SK-N-MC (cell line): ENCODE results near the gene PLCD3.

ENCODE experiments used
- DNase-seq: peaks from one replicate; pipeline ENCODE4 v3.0.0-alpha.2; 2011; ENCODE audit warnings: low read depth, low spot score
- H3K27ac ChIP-seq: fragments of 200-600 bp; sonication (generic); 2 replicates; pipeline ENCODE4 v1.5.1; 2016; ENCODE audit warnings: mixed run types
- H3K36me3 ChIP-seq: fragments of 200-600 bp; sonication (generic); 2 replicates; pipeline ENCODE4 v1.6.1; 2017; ENCODE audit warnings: antibody characterized with exemption, low read length, mixed read lengths; ENCODE audit not compliant: insufficient read depth
- H3K4me3 ChIP-seq: fragments of 200-600 bp; sonication (generic); 2 replicates; pipeline ENCODE4 v1.5.1; 2016
- H3K9ac ChIP-seq: fragments of 200-600 bp; sonication (generic); 2 replicates; pipeline ENCODE4 v1.8.0; 2017; ENCODE audit warnings: mixed run types, mixed read lengths; ENCODE audit not compliant: insufficient read length
- H3K9me3 ChIP-seq: fragments of 200-600 bp; sonication (generic); 2 replicates; pipeline ENCODE4 v1.6.1; 2017; ENCODE audit warnings: low read depth, mild to moderate bottlenecking, antibody characterized with exemption, low read length, moderate library complexity, mixed read lengths
- EZH2 ChIP-seq: fragments of 200-600 bp; sonication (generic); IDR thresholded peaks from one replicate; pipeline ENCODE4 v1.6.1; 2017; ENCODE audit warnings: antibody characterized with exemption
- FOXP2 ChIP-seq: optimal IDR thresholded peaks from 2 replicates; pipeline ENCODE3; 2011; ENCODE audit warnings: mild to moderate bottlenecking, moderate library complexity; ENCODE audit not compliant: insufficient read depth; ENCODE audit errors: extremely low read length, control extremely low read depth
- POLR2AphosphoS5 ChIP-seq: IDR thresholded peaks from 2 replicates; pipeline ENCODE4 v1.6.1; 2012; ENCODE audit warnings: mild to moderate bottlenecking, low read depth, low read length, borderline replicate concordance

Gene PLCD3

GRCh38 chr17:45150911-45151809 lies 18.8 kb upstream of the PLCD3 start:
- peak overlapping the region; percentile 97 for H3K4me3 ChIP-seq
- no peaks in the 10 kb centered on the region for H3K36me3 ChIP-seq
- H3K9ac ChIP-seq, result peak overlapping the region; percentile 92
- no peak for TF ChIP-seq POLR2AphosphoS5
- TF ChIP-seq FOXP2, result no peak
- TF ChIP-seq EZH2, result no peak
- H3K27ac ChIP-seq, result peak overlapping the region; percentile 83
- H3K9me3 ChIP-seq, result no peaks in the 10 kb centered on the region
- DNase-seq, result no peak

GRCh38 chr17:45149669-45150664 lies 17.7 kb upstream of the PLCD3 start:
- TF ChIP-seq EZH2, result no peak
- TF ChIP-seq POLR2AphosphoS5, result no peak; the same call in 1 of the 2 replicates
- no peak for TF ChIP-seq FOXP2
- Histone ChIP-seq H3K9me3 (no peaks in the 10 kb centered on the region), H3K4me3 (peak overlapping the region; percentile 97), H3K36me3 (no peaks in the 10 kb centered on the region), H3K9ac (peak overlapping the region; percentile 92), H3K27ac (peak overlapping the region; percentile 87)
- DNase-seq, result no peak

GRCh38 chr17:45149037-45149668 lies 16.8 kb upstream of the PLCD3 start:
- TF ChIP-seq FOXP2 (no peak), POLR2AphosphoS5 (no peak), EZH2 (no peak)
- no peak for DNase-seq
- peak overlapping the region; percentile 87 for H3K27ac ChIP-seq
- H3K9me3 ChIP-seq, result no peaks in the 10 kb centered on the region
- peak overlapping the region; percentile 92 for H3K9ac ChIP-seq
- no peaks in the 10 kb centered on the region for H3K36me3 ChIP-seq
- H3K4me3 ChIP-seq, result peak overlapping the region; percentile 97

- Histone ChIP-seq H3K36me3 (no peaks in the 10 kb centered on the region), H3K27ac (peak within 1 kb of the TSS; percentile 100), H3K9ac (peak within 1 kb of the TSS; percentile 100), H3K4me3 (peak within 1 kb of the TSS; percentile 97), H3K9me3 (no peaks in the 10 kb centered on the region)
- peak; percentile 100 for TF ChIP-seq POLR2AphosphoS5
- TF ChIP-seq FOXP2, result no peak
- no peak for TF ChIP-seq EZH2
- peak; percentile 98 for DNase-seq
These were observed 16.1 kb upstream of the PLCD3 start, which contains the start of gene HEXIM1 for GRCh38 chr17:45148183-45149036. Gene HEXIM1 (plus strand): TSS chr17:45148475. CDS start chr17:45149191, 716 bp downstream.

- H3K27ac ChIP-seq, result peak overlapping the region; percentile 100
- peak; percentile 99 for DNase-seq
- TF ChIP-seq FOXP2 (peak; percentile 100), POLR2AphosphoS5 (peak; percentile 35), EZH2 (no peak)
- no peaks in the 10 kb centered on the region for H3K9me3 ChIP-seq
- peak overlapping the region; percentile 100 for H3K9ac ChIP-seq
- no peaks in the 10 kb centered on the region for H3K36me3 ChIP-seq
- peak overlapping the region; percentile 88 for H3K4me3 ChIP-seq
These were observed 15.4 kb upstream of the PLCD3 start for GRCh38 chr17:45147581-45148182.

GRCh38 chr17:45146890-45147580 lies 14.7 kb upstream of the PLCD3 start:
- Histone ChIP-seq H3K9me3 (no peaks in the 10 kb centered on the region), H3K9ac (peak overlapping the region; percentile 100), H3K36me3 (no peaks in the 10 kb centered on the region), H3K27ac (peak overlapping the region; percentile 100), H3K4me3 (peak overlapping the region; percentile 88)
- no peak for DNase-seq
- TF ChIP-seq FOXP2 (no peak), EZH2 (no peak), POLR2AphosphoS5 (no peak)

GRCh38 chr17:45146592-45146889 lies 14.2 kb upstream of the PLCD3 start:
- no peak for DNase-seq
- H3K9ac ChIP-seq, result peak overlapping the region; percentile 100
- H3K27ac ChIP-seq, result peak overlapping the region; percentile 100; the same call in 1 of the 2 replicates
- no peaks in the 10 kb centered on the region for H3K9me3 ChIP-seq
- H3K4me3 ChIP-seq, result peak overlapping the region; percentile 88
- TF ChIP-seq POLR2AphosphoS5 (no peak; the same call in 1 of the 2 replicates), FOXP2 (no peak), EZH2 (no peak)
- no peaks in the 10 kb centered on the region for H3K36me3 ChIP-seq
